SU-DHL-6 (cell line): Measurements from ENCODE around the gene AIFM2.

Experiments used
- EZH2phosphoT487 ChIP-seq: fragments of 200-600 bp; sonication (generic), shearing (Covaris generic); conservative IDR thresholded peaks from 2 replicates; pipeline ENCODE4 v1.6.1; 2018; ENCODE audit warnings: mild to moderate bottlenecking, antibody characterized with exemption, low read length, moderate library complexity, mixed read lengths
- TF ChIP-seq, protein P1 (sequence below): fragments of 200-600 bp; sonication (generic); IDR thresholded peaks from one replicate; pipeline ENCODE4 v1.5.1; 2017; ENCODE audit warnings: antibody characterized with exemption, mild to moderate bottlenecking, low read length, moderate library complexity; ENCODE audit not compliant: insufficient read depth, poor library complexity, severe bottlenecking

DNA sequence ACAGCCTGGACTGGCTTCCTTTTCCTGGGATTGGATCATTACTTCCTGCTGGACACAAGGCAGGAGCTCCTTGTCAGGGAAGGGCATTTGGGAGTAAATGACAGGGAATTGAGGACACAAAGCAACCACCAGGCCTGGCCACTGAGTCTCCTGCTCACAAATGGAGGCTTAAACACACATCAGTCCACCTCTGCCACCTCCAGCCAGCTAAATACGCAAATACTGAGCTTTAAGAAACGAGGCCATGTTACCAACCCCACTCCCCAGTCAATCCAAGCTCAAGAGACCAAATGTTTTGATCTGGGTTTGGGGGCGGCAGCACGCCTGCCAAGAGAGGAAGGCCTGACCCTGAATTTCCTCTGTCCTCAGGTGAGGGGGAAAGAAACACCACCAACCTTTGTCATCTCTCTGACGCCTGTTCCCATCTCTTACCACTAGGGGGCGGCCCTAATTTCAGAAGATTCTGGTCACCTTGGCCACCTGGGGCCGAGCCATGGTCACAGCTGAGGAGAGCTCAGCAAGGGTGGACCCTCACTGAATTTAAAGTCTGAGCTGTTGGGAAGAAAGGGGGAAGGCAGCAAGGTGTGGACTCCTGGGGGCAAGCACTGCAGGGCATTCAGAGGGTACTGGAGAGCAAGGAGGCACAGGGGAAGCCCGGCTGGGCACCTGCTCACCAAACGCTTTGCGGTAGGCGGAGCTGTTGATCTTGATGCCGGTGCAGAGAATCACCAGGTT, 16.5 kb downstream of the AIFM2 start:
- TF ChIP-seq, protein P1, sequence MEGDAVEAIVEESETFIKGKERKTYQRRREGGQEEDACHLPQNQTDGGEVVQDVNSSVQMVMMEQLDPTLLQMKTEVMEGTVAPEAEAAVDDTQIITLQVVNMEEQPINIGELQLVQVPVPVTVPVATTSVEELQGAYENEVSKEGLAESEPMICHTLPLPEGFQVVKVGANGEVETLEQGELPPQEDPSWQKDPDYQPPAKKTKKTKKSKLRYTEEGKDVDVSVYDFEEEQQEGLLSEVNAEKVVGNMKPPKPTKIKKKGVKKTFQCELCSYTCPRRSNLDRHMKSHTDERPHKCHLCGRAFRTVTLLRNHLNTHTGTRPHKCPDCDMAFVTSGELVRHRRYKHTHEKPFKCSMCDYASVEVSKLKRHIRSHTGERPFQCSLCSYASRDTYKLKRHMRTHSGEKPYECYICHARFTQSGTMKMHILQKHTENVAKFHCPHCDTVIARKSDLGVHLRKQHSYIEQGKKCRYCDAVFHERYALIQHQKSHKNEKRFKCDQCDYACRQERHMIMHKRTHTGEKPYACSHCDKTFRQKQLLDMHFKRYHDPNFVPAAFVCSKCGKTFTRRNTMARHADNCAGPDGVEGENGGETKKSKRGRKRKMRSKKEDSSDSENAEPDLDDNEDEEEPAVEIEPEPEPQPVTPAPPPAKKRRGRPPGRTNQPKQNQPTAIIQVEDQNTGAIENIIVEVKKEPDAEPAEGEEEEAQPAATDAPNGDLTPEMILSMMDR: peak; percentile 98
- TF ChIP-seq EZH2phosphoT487: no peak
